Gastroesophageal sphincter (tissue), 4 donors: ENCODE measurements around the gene VWCE. TPM values are rescaled to one million over a fixed set of nuclear protein-coding genes. Genes with fewer than 3 reads are reported as not detected.

Experiments
- ATAC-seq: fragments of 150-250 bp; one replicate; pipeline ENCODE4 v1.9.1; 2016; ENCODE audit warnings: mild to moderate bottlenecking, moderate library complexity
- H3K27ac ChIP-seq, 4 donors: fragments of 200-600 bp; sonication (generic) in 3 of 4; 1 replicate in 3 of 4; 2 replicates in 1 of 4; pipeline ENCODE4 v1.5.1; 2016 to 2019
- H3K27me3 ChIP-seq: fragments of 200-600 bp; sonication (generic); one replicate; pipeline ENCODE4 v1.5.1; 2019
- H3K36me3 ChIP-seq, 2 donors: fragments of 200-600 bp; sonication (generic); one replicate each; pipeline ENCODE4 v1.5.1; 2019; ENCODE audit warnings: control low read depth in 1 of 2
- H3K4me1 ChIP-seq, 3 donors: fragments of 200-600 bp; sonication (generic); 1 replicate in 2 of 3; 2 replicates in 1 of 3; pipeline ENCODE4 v1.5.1; 2016 to 2019; ENCODE audit warnings: control low read depth in 2 of 3
- H3K4me3 ChIP-seq, 2 donors: fragments of 200-600 bp; sonication (generic); one replicate each; pipeline ENCODE4 v1.5.1; 2019; ENCODE audit warnings: mild to moderate bottlenecking in 1 of 2, moderate library complexity in 1 of 2
- H3K9me3 ChIP-seq, 3 donors: fragments of 200-600 bp; sonication (generic); one replicate each; pipeline ENCODE4 v1.5.1; 2017 to 2019; ENCODE audit warnings: control low read depth in 2 of 3
- CTCF ChIP-seq, 4 experiments: fragments of 200-600 bp in 2 of 4; fragments of 450-650 bp in 2 of 4; sonication (generic) in 1 of 4; IDR thresholded peaks; one replicate each; pipeline ENCODE4 v1.5.1; 2017 to 2019; ENCODE audit warnings: antibody characterized with exemption in 4 of 4, mild to moderate bottlenecking in 2 of 4, moderate library complexity in 2 of 4
- EP300 ChIP-seq: sonication (generic); formaldehyde crosslinking; IDR thresholded peaks from one replicate; pipeline ENCODE4 v1.6.1; 2017; ENCODE audit warnings: antibody characterized with exemption, mild to moderate bottlenecking
- POLR2A ChIP-seq, 2 donors: fragments of 450-650 bp; IDR thresholded peaks; one replicate each; pipeline ENCODE4 v1.6.1; 2017; ENCODE audit warnings: antibody characterized with exemption in 2 of 2, mild to moderate bottlenecking in 2 of 2, moderate library complexity in 1 of 2
- POLR2AphosphoS5 ChIP-seq: sonication (generic); formaldehyde crosslinking; IDR thresholded peaks from one replicate; pipeline ENCODE4 v1.6.1; 2017; ENCODE audit warnings: antibody characterized with exemption
- WGBS, 2 donors: methylation state at CpG; one replicate each; pipeline ENCODE4 v1.1.5; 2018; ENCODE audit warnings: low coverage in 1 of 2; 5-methylcytosine and 5-hydroxymethylcytosine counted together
- total RNA-seq, 4 donors: library from RNA; depleted of rRNA; stranded (reverse); fragments of >200 nt; gene quantifications; one replicate each; pipeline ENCODE4 v1.1.0, GENCODE V29; 2016

VWCE gene
- total RNA-seq, 4 donors from 2014 or later = 0.78 to 1.0 (median 0.94) TPM; not detected in 1

- 86 to 91% methylated on average over 5 of the region's 16 CpGs for WGBS, 2 donors
These were observed 21.7 kb downstream of the VWCE start for GRCh38 chr11:61273178-61274078.

GRCh38 chr11:61272731-61273130 lies 22.4 kb downstream of the VWCE start:
- WGBS, 2 donors = 77 to 96% methylated on average over 2 to 3 of the region's 3 CpGs
- Histone ChIP-seq H3K9me3 (no peaks in the 10 kb centered on the region), H3K27me3 (no peaks in the 10 kb centered on the region), H3K27ac (no peak overlapping the region), H3K4me3 (no peak overlapping the region), H3K4me1 (no peaks in the 10 kb centered on the region), H3K36me3 (no peaks in the 10 kb centered on the region)
- no peak for ATAC-seq
- TF ChIP-seq EP300 (no peak), CTCF (IDR thresholded peaks at IDR 0.05) (no peak), POLR2A (IDR thresholded peaks at IDR 0.05) (no peak), POLR2AphosphoS5 (no peak)

More at GRCh38 chr11:61273178-61274078, 21.7 kb downstream of the VWCE start:
- Histone ChIP-seq H3K4me1 (no peaks in the 10 kb centered on the region), H3K36me3 (no peaks in the 10 kb centered on the region), H3K27me3 (no peaks in the 10 kb centered on the region), H3K4me3 (no peak overlapping the region), H3K27ac (no peak overlapping the region), H3K9me3 (no peaks in the 10 kb centered on the region)
- TF ChIP-seq CTCF (IDR thresholded peaks at IDR 0.05) = no peak
- no peak for TF ChIP-seq POLR2A (IDR thresholded peaks at IDR 0.05)
- TF ChIP-seq EP300 = no peak
- no peak for TF ChIP-seq POLR2AphosphoS5
- ATAC-seq = no peak

- no peak overlapping the region for H3K4me3 ChIP-seq
- no peaks in the 10 kb centered on the region for H3K27me3 ChIP-seq
- WGBS, 2 donors = 91% methylated on average over 4 to 7 of the region's 7 CpGs
- H3K36me3 ChIP-seq = no peaks in the 10 kb centered on the region
- no peaks in the 10 kb centered on the region for H3K4me1 ChIP-seq
- H3K9me3 ChIP-seq = no peaks in the 10 kb centered on the region
- H3K27ac ChIP-seq = no peak overlapping the region
- TF ChIP-seq POLR2A (IDR thresholded peaks at IDR 0.05) = no peak
- no peak for TF ChIP-seq POLR2AphosphoS5
- TF ChIP-seq CTCF (IDR thresholded peaks at IDR 0.05) = no peak
- no peak for TF ChIP-seq EP300
- no peak for ATAC-seq
These were observed 24.6 kb downstream of the VWCE start for GRCh38 chr11:61270354-61271076.

GRCh38 chr11:61268588-61269250 lies 26.4 kb downstream of the VWCE start:
- Histone ChIP-seq H3K27me3 (no peaks in the 10 kb centered on the region), H3K36me3 (no peaks in the 10 kb centered on the region), H3K9me3 (no peaks in the 10 kb centered on the region), H3K4me3 (no peak overlapping the region), H3K27ac (no peak overlapping the region), H3K4me1 (no peaks in the 10 kb centered on the region)
- TF ChIP-seq CTCF (IDR thresholded peaks at IDR 0.05) = no peak
- TF ChIP-seq EP300 = no peak
- no peak for TF ChIP-seq POLR2AphosphoS5
- no peak for TF ChIP-seq POLR2A (IDR thresholded peaks at IDR 0.05)
- WGBS, 2 donors = 83 to 100% methylated on average over 3 to 4 of the region's 15 CpGs
- ATAC-seq = no peak
